CD4-positive, alpha-beta T cell treated with Interleukin-17A for 4 hours (primary cell): ENCODE measurements around the gene INKA1.
"Not testable (repeated sequence)": the region's sequence is repeated elsewhere in the genome, so short reads cannot be mapped to it uniquely, and the experiment has no call there.

ENCODE experiments used
- DNase-seq: peaks from one replicate; pipeline ENCODE4 v3.0.0-alpha.2; 2020; ENCODE audit warnings: mixed read lengths

Gene INKA1

DNA sequence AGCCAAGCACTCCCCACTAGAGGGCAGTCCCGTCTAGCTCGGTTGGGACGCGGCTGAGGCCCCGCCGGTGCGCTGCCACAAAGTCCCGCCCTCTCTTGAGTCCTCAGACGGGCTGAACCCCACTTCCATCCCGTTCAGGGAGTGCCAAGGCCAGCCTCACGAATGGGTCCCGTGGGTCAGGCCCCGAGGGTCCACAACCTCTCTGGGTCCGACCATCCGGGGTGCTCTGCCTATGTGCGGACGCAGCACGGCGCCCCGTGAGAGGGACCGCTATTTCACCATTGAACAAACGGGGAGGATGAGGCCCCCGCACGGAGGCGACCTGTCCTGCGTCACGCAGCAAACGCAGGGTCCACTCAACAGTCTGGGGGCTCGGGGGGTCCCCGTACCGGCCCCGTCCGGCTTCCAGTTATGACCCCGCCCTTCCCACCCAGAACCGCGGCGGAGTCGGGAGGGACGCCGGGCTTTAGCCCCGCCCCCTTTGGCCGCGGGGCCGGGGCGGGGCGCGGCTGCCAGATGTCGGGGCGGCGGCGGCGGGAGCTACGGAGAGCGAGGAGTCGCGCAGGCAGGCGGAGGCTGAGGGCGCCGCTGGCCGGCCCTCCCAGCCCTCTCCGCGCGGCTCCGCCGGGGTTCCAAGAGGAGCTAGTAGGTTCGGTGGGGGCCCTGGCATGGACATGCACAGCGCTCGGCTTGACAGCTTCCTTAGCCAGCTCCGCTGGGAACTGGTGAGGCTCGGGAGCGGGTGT lies at the start of gene INKA1:
INKA1 (plus strand) TSS at position 543 of the 746 bp plus-strand sequence; CDS start at position 675, 132 bp downstream.
- peak; percentile 94 for DNase-seq

GRCh38 chr3:49754536-49754935 lies 48.5 kb upstream of the INKA1 start:
- DNase-seq, result no peak

DNA sequence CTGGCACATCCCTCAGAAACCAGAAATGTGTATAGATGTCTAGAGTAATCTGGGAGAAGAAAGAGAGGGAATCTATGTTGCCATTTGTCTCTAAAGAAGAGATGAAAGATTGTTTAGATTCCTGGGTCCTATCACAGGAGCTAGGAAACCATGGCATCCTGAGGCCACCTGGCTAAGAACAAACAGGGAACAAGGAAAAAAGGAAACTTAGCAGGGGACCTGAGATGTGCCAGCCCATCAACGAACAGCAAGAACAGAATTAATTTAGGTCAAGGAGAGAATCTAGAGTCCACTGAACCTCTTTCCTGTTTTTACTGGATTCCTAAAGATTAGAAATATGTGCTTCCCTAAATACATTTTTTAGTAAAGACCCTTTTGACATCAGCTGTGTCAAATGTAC lies 47.0 kb upstream of the INKA1 start:
- no peak for DNase-seq

DNA sequence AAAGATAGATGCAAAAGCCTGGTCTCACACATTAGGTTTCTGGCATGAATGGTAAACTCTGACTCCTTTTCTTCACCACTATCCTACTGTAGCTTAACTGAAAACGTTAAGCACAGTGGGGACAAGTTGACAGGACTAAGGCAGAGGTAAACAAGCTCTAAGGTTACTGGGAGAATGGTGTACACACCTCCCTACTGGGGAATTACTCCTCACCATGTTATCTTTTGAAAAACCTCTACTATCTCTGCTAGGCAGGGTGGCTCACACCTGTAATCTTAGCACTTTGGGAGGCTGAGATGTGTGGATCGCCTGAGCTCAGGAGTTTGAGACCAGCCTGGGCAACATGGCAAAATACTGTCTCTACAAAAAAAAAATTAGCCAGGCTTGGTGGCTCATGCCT lies 45.9 kb upstream of the INKA1 start:
- no peak for DNase-seq

DNA sequence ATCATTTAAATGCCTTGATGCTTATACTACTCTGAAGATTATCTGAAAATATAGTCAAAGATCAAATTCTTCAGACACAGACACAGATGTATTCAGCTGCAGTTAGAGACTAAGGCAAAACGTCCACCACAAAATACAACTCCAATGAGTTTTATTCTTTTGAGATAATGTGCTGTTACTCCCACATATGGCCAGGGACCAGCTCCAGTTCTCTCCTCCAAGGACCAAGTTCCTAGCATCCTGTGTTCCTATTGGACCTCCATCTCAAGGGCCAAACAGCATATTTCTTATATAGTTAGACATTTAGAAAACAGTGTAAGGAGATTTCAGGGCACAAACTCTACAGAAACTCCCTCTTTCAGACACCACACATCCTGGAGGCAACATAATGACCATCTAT lies 43.8 kb upstream of the INKA1 start:
- no peak for DNase-seq

GRCh38 chr3:49761661-49762060 lies 41.4 kb upstream of the INKA1 start:
- no peak for DNase-seq

- DNase-seq, result no peak
Observed at GRCh38 chr3:49763981-49764380, 39.1 kb upstream of the INKA1 start.

GRCh38 chr3:49769286-49769915 lies 33.7 kb upstream of the INKA1 start:
- no peak for DNase-seq

- no peak for DNase-seq
Observed at GRCh38 chr3:49769926-49770325, 33.1 kb upstream of the INKA1 start.

GRCh38 chr3:49771340-49771938 lies 31.6 kb upstream of the INKA1 start:
- no peak for DNase-seq

DNA sequence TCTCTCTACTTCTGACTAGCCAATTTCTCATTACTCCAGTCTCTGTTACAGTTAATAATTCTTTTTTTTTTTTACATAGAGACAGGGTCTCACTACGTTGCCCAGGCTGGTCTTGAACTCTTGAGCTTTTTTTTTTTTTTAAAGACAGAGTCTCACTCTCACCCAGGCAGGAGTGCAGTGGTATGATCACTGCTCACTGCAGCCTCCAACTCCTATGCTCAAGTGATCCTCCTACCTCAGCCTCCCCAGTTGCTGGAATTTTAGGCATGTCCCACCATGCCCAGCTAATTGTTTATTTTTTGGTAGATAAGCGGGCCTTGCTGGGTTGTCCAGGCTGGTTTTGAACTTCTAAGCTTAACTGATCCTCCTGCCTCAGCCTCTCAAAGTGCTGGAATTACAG lies 30.4 kb upstream of the INKA1 start:
- DNase-seq, result no peak

DNA sequence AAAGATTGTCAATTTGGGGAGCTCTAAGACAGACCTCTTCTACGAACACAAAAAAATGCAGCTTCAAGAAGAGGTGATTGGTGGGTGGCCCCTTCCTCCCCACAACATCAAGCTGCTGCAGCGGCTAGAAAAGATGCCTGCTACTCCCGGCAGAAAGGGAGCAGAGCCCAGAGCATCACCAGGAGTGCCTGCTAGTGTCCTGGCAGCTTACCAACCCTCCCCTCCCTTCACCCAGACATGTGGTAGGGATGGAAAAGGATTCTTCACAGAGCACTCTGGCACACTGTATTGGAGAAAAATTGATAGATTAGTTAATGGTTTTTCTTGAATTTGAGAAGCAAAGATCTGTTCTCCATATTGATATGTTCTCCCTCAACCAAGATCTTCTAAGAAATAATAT lies 27.5 kb upstream of the INKA1 start:
- no peak for DNase-seq

DNA sequence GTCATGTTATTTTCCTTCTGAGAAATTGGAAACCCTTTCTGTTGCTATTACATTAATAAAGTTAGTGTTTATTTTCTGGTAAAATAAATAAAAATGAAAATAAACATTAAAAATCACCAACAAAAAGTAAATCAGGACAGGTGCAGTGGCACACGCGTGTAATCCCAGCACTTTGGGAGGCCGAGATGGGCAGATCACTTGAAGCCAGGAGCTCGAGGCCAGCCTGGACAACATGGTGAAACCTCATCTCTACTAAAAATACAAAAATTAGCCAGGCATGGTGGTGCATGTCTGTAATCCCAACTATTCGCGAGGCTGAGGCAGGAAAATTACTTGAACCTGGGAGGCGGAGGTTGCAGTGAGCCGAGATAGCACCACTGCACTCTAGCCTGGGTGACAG lies 27.0 kb upstream of the INKA1 start:
- DNase-seq, result not testable (repeated sequence)

DNA sequence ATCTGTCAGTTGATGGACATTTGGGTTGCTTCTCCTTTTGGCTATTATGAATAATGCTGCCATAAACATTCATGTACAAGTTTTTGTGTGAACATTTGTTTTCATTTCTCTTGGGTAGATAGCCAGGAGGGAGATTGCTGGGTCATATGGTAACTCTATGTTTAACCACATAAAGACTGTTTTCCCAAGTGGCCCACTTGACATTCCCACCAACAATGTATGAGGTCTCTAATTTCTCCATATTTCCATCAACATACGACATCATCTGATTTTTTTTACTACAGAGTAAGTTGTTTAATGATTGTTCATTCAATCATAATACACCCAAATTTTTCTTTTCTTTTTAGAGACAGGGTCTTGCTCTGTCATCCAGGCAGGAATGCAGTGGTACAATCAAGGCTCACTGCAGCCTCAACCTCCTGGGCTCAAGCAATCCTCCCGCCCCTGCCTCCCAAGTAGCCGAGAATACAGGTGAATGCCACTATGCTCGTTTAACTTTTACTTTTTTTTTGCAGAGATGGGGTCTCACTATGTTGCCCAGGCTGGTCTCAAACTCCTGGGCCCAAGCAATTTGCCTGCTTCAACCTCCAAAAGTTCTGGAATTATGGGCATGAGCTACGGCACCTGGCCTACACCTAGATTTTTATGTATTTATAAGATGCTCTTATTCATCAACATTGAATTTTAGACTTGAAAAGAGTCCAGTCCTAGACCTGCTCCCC lies 23.5 kb upstream of the INKA1 start:
- no peak for DNase-seq

- DNase-seq, result no peak
Observed at GRCh38 chr3:49780080-49780974, 22.7 kb upstream of the INKA1 start.

GRCh38 chr3:49780975-49781365 lies 22.1 kb upstream of the INKA1 start:
- not testable (repeated sequence) for DNase-seq

DNA sequence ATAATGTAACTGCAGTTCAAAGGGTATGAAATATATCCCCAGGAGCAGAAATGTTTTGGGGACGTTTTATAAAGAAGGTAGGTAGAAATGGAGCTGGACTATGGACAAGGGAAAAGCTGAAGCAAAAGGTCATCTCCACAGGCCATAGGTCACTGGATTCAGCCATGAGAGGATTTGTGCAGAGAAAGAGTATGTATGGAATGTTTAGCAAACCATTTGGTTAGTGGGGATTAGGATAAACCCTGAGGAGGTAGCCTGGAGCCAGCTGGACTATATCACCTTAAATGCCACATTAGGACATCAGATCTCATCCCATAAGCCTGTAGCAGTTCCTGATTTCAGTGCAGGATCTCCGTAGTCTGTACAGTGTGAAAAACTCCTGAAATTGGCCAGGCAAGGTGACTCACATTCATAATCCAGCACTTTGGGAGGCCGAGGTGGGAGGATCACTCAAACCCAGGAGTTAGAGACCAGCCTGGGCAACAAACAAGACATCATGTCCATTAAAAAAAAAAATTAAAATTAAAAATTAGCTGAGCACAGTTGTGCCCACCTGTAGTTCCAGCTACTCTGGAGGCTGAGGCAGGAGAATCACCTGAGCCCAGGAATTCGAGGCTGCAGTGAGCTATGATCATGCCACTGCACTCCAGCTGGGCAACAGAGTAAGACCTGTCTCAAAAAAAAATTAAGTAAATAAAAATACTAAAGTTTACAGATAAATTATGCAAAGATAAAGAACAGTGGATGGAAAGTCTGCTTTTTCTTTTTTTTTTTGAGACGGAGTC lies 21.5 kb upstream of the INKA1 start:
- DNase-seq, result no peak

GRCh38 chr3:49782277-49782676 lies 20.8 kb upstream of the INKA1 start:
- not testable (repeated sequence) for DNase-seq

GRCh38 chr3:49785565-49786356 lies 17.3 kb upstream of the INKA1 start:
- peak; percentile 30 for DNase-seq

DNA sequence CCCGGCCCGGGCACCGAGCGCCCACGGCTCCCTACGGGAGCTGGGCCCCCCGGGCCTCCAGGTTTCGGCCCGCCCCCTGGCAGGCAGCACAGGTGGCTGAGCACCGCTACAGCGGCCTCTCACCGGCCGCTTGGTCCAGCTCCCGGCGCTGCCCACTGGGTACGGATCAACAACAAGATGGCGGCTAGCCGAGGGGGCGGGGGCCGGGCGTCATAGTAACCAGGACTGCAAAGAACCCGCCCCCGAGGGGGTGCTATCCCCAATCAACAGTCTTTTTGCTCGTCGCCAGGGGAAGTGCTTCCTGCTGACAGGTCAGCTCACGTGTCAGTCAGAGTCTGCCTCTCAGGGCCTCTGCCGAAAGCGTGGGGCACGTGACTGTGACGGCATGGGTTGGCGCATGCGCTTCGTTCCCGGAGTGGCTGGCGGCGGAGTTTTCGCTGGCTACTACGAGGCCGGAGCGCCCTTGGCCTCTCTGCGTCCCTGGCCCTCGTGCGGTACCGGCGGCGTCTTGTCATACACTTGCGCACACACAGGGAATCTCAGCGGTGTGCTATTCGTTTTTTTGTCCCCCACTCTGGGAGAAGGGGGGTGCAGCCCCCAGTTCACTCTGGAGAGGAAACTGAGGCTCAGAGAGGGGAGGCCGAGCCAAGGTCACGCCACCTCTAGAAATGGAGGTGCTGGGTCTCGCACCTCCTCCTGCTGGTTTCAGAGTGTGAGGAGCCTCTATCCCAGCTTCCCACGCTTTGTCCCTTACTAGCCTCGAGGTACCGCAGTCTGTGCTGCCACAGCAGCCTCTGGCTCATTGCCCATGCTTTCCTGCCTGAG lies 16.5 kb upstream of the INKA1 start, which contains the start of gene IP6K1:
IP6K1 (minus strand) TSS at position 186 of the 825 bp plus-strand sequence. CDS start 38,502 bp downstream, outside the sequence.
- peak; percentile 99 for DNase-seq
